CD8-positive, alpha-beta memory T cell (primary cell): ENCODE measurements around the gene PPP2R2B. TPM values are rescaled to one million over a fixed set of nuclear protein-coding genes. Genes with fewer than 3 reads are reported as not detected.
"Not testable (repeated sequence)": the region's sequence is repeated elsewhere in the genome, so short reads cannot be mapped to it uniquely, and the experiment has no call there.

Source experiments
- CTCF ChIA-PET: fragments of 350-600 bp; sonication (Branson Sonifier 250); formaldehyde crosslinking; loops from one replicate; lab custom pipeline; 2021; ENCODE audit warnings: antibody characterized with exemption; lab: Charles Lee
- POLR2A ChIA-PET: fragments of 350-600 bp; sonication (Branson Sonifier 250); formaldehyde crosslinking; loops from one replicate; lab custom pipeline; 2021; ENCODE audit warnings: antibody characterized with exemption; lab: Charles Lee
- DNase-seq, 5 donors: peaks; one replicate each; pipeline versions ENCODE4 v3.0.0 to v3.0.0-alpha.2; 2020 to 2022; ENCODE audit warnings: mixed read lengths in 1 of 5
- H3K27ac ChIP-seq: one replicate; pipeline ENCODE4 v1.7.0; 2013; ENCODE audit warnings: low read depth, mild to moderate bottlenecking, low read length, moderate library complexity
- H3K27me3 ChIP-seq: 2 replicates; pipeline ENCODE4 v1.7.0; 2013; ENCODE audit warnings: low read length, mild to moderate bottlenecking; ENCODE audit not compliant: insufficient read depth, poor library complexity, severe bottlenecking
- H3K36me3 ChIP-seq: 2 replicates; pipeline ENCODE4 v1.7.0; 2013; ENCODE audit warnings: mild to moderate bottlenecking, low read length, moderate library complexity; ENCODE audit not compliant: insufficient read depth
- H3K4me1 ChIP-seq: 2 replicates; pipeline ENCODE4 v1.7.0; 2013; ENCODE audit warnings: mild to moderate bottlenecking, low read length, moderate library complexity; ENCODE audit not compliant: insufficient read depth
- H3K4me3 ChIP-seq: 2 replicates; pipeline ENCODE4 v1.7.0; 2013; ENCODE audit warnings: mild to moderate bottlenecking, low read length
- H3K9me3 ChIP-seq: 2 replicates; pipeline ENCODE4 v1.7.0; 2013; ENCODE audit warnings: mild to moderate bottlenecking, low read length
- H3K27ac Mint-ChIP-seq, 8 donors: one replicate each; pipeline ENCODE4 v1.8.0; 2020 to 2021; ENCODE audit warnings: mixed read lengths in 8 of 8, mild to moderate bottlenecking in 6 of 8, inconsistent platforms in 3 of 8, moderate library complexity in 3 of 8
- H3K27me3 Mint-ChIP-seq, 2 donors: one replicate each; pipeline ENCODE4 v1.8.0; 2020 to 2021; ENCODE audit warnings: mixed read lengths in 2 of 2, mild to moderate bottlenecking in 1 of 2, moderate library complexity in 1 of 2
- H3K36me3 Mint-ChIP-seq, 3 donors: one replicate each; pipeline ENCODE4 v1.8.0; 2020 to 2021; ENCODE audit warnings: mixed read lengths in 3 of 3, inconsistent platforms in 1 of 3, mild to moderate bottlenecking in 1 of 3
- H3K4me1 Mint-ChIP-seq, 3 donors: one replicate each; pipeline ENCODE4 v1.8.0; 2020 to 2021; ENCODE audit warnings: mixed read lengths in 3 of 3, inconsistent platforms in 1 of 3, mild to moderate bottlenecking in 1 of 3
- H3K4me3 Mint-ChIP-seq, 7 donors: one replicate each; pipeline ENCODE4 v1.8.0; 2020 to 2021; ENCODE audit warnings: mixed read lengths in 7 of 7, mild to moderate bottlenecking in 6 of 7, moderate library complexity in 4 of 7, inconsistent platforms in 2 of 7
- H3K9me3 Mint-ChIP-seq, 5 donors: one replicate each; pipeline ENCODE4 v1.8.0; 2020 to 2022; ENCODE audit warnings: mixed read lengths in 5 of 5, mild to moderate bottlenecking in 3 of 5, moderate library complexity in 2 of 5, inconsistent platforms in 1 of 5
- polyA plus RNA-seq: library from polyadenylated mRNA; unstranded; fragments of 300-500 nt; fragmentation: Illumina TruSeq; gene quantifications from one replicate; pipeline ENCODE4 v1.2.3, GENCODE V29; 2021
- total RNA-seq, 2 experiments: library from RNA; stranded (reverse); gene quantifications; one replicate each; pipeline ENCODE4 v1.2.3, GENCODE V29; 2021

Gene PPP2R2B
- total and polyA plus RNA-seq, 3 experiments from 2014 or later, result 2.3 to 29.7 (median 4.2) TPM

DNA sequence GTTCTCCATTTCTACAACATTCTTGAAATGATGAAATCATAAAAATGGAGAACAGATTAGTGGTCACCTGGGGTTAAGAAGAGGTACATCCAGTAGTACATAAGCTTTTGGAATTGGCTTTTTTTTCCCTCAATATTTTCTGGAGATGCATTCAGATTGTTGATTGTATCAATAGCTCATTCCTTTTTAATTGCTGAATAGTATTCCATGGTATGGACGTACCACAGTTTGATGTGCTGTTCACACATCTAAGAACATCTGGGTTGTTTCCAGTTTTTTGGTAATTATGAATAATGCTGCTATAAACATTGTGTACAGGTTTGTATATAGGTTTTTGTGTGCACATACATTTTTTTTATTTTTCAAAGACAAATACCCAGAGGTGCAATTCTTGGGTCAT lies 130.0 kb downstream of the PPP2R2B start:
- CTCF ChIA-PET, result no interaction called here
- H3K4me1 Mint-ChIP-seq, result peaks cover 47 to 79% (median 60%) of the 10 kb centered on the region in 3 donors
- peak overlapping the region in 1 of 8 donors; percentile 7 for H3K27ac Mint-ChIP-seq

DNA sequence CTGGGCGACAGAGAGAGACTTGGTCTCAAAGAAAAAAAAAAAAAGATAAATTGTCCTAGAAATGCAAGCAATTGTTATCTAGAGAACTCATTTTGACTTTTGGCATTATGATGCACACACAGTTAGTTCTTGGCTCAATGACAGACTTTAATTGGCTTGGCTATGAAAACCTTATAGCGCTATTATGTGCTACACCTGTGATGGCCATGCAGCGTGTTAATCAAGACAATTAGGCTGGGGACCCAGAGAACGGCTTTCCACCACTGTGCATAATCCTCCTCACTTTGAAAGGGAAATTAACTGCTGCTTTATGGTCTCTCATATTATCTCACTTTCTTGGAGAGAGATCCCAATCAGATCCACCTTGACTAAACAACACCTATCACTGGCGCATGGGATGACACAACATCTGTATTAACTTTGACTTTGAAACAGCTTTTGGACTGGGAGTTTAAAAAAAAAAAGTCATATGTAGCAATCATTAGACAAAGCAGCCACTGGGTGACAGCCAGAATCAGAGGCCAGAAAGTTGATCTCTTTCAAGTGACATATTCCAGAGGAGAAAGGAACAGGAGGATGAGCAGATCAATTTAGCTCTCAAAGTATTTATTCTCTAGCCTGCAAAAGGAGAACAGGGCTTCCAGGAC lies 132.5 kb downstream of the PPP2R2B start:
- DNase-seq, result no peak
- no peaks in the 10 kb centered on the region for H3K9me3 ChIP-seq
- ChIA-PET CTCF (no interaction called here), POLR2A (no interaction called here)
- H3K36me3 Mint-ChIP-seq, result peaks cover 0 to 14% (median 3%) of the 10 kb centered on the region in 3 donors
- peaks cover 24 to 62% (median 35%) of the 10 kb centered on the region in 3 donors for H3K4me1 Mint-ChIP-seq
- H3K4me3 ChIP-seq, result no peak overlapping the region
- H3K27ac ChIP-seq, result no peak overlapping the region
- no peak overlapping the region for H3K4me3 Mint-ChIP-seq
- no peaks in the 10 kb centered on the region for H3K36me3 ChIP-seq
- H3K27ac Mint-ChIP-seq, result peak overlapping the region in 2 of 8 donors; percentile 34 to 72
- peaks cover 13% of the 10 kb centered on the region for H3K4me1 ChIP-seq
- peaks cover 0 to 5% (median 0%) of the 10 kb centered on the region in 5 donors for H3K9me3 Mint-ChIP-seq
- no peaks in the 10 kb centered on the region for H3K27me3 Mint-ChIP-seq
- H3K27me3 ChIP-seq, result no peaks in the 10 kb centered on the region

More for the DNA sequence above, 130.0 kb downstream of the PPP2R2B start:
- Mint-ChIP-seq H3K36me3 (peaks cover 3 to 19% (median 5%) of the 10 kb centered on the region in 3 donors), H3K9me3 (peaks cover 2 to 8% (median 4%) of the 10 kb centered on the region in 5 donors), H3K4me3 (no peak overlapping the region), H3K27me3 (no peaks in the 10 kb centered on the region)
- Histone ChIP-seq H3K36me3 (no peaks in the 10 kb centered on the region), H3K4me1 (peaks cover 37% of the 10 kb centered on the region), H3K27ac (no peak overlapping the region), H3K27me3 (no peaks in the 10 kb centered on the region), H3K4me3 (no peak overlapping the region), H3K9me3 (peaks cover 3% of the 10 kb centered on the region)
- DNase-seq, result no peak
- POLR2A ChIA-PET, result no interaction called here

DNA sequence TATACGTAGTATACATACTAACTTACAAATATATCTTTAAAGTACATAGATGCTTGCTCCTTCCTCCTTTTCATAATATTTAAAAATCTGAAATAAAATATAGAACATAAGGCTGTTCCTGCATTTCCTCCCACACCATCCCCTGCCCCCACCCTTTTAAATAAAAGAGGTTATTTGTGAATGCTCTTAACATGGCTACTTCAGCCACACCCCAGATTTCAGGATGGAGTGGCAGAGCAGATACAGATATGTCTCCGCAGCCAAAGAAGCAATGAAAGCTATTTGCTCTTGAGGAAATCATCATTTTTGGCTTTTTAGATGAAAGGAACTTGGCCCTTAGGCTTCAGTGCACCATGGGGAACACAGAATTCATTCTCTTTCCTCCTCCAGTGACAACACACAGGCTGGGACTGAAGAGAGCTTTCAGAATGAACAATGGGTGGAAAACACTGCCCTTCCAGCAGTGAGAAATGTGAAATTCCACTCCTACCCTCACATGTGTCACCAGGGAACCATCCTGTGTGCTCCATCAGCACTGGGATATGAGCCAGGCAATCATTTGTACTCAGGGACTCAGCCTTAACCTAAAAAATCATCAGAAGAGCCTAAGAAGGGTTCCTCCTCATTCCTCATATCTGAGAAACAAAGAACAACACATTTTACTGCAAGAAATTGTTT lies 134.3 kb downstream of the PPP2R2B start:
- ChIA-PET CTCF (no interaction called here), POLR2A (no interaction called here)
- Mint-ChIP-seq H3K4me1 (peaks cover 11 to 53% (median 25%) of the 10 kb centered on the region in 3 donors), H3K4me3 (no peak overlapping the region), H3K36me3 (peaks cover 0 to 13% (median 3%) of the 10 kb centered on the region in 3 donors), H3K9me3 (peaks cover 0 to 4% (median 0%) of the 10 kb centered on the region in 5 donors), H3K27ac (peak overlapping the region in 2 of 8 donors; percentile 9 to 47), H3K27me3 (no peaks in the 10 kb centered on the region)
- H3K4me1 ChIP-seq, result no peaks in the 10 kb centered on the region
- H3K27me3 ChIP-seq, result no peaks in the 10 kb centered on the region
- H3K36me3 ChIP-seq, result no peaks in the 10 kb centered on the region
- H3K27ac ChIP-seq, result no peak overlapping the region
- H3K9me3 ChIP-seq, result no peaks in the 10 kb centered on the region
- no peak overlapping the region for H3K4me3 ChIP-seq
- DNase-seq, result no peak

DNA sequence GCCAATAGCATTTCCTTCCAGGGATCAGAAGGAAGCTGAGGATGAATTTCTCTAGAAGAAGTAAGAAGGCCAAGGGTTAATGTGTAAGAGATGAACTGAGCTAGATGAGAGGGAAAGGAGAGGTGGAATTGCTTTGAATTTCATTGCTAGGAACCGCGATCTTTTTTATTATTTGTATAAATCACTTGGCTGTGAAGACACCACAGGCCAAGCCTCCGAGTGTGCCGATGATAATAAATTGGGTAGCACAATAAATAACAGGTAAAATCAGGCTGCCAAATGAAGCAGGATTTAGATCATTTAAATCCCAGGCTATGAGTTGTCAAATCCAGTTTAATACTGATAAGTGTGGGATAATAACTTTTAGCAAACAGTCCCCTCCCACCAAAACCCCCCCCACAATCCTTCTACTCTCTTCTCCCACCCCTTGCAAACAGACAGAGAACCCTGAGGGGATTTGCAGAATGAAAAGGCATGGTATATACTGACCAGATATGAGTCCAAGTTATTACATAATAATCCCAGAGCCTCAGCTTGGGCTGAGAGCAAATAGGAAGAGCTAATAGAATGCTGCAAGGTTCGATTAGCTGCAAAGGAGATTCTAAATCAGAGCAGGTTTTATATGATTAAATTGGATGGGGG lies 143.5 kb downstream of the PPP2R2B start:
- Histone ChIP-seq H3K27me3 (no peaks in the 10 kb centered on the region), H3K9me3 (no peaks in the 10 kb centered on the region), H3K27ac (no peak overlapping the region), H3K4me1 (no peaks in the 10 kb centered on the region), H3K36me3 (no peaks in the 10 kb centered on the region), H3K4me3 (no peak overlapping the region)
- ChIA-PET CTCF (interaction anchor here (1.4 kb wide), 1 partner anchor 52 kb away, joined by 4 read pairs; no protein-coding TSS in a partner anchor), POLR2A (no interaction called here)
- Mint-ChIP-seq H3K4me3 (no peak overlapping the region), H3K9me3 (peaks cover 0 to 6% (median 0%) of the 10 kb centered on the region in 5 donors), H3K27me3 (no peaks in the 10 kb centered on the region), H3K4me1 (peaks cover 5 to 15% (median 6%) of the 10 kb centered on the region in 3 donors), H3K27ac (no peak overlapping the region), H3K36me3 (peaks cover 2 to 20% (median 5%) of the 10 kb centered on the region in 3 donors)
- no peak for DNase-seq

DNA sequence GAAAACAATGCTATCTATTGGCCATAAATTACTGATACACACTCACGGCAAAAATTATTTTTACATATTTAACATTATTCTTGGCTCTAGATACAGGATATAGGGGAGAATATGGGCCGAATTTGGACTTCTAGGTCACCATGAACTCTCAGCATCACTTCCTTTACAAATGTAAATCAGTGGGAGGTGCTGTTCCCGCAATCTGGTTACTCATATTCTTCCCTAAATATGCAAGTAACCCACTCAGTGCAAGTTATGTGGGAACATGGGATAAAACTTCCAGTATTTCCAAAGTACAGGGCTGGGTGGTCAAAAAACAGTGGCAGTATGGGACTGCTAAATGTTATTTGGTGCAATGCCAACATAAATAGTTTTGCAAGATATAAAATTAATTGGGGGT lies 145.6 kb downstream of the PPP2R2B start:
- H3K4me1 Mint-ChIP-seq, result peaks cover 5 to 13% (median 6%) of the 10 kb centered on the region in 3 donors
- POLR2A ChIA-PET, result no interaction called here
- H3K27ac ChIP-seq, result no peak overlapping the region
- CTCF ChIA-PET, result no interaction called here
- no peak overlapping the region for H3K27ac Mint-ChIP-seq
- H3K4me3 Mint-ChIP-seq, result no peak overlapping the region
- DNase-seq, result no peak
- no peaks in the 10 kb centered on the region for H3K27me3 Mint-ChIP-seq
- peaks cover 10 to 37% (median 12%) of the 10 kb centered on the region in 3 donors for H3K36me3 Mint-ChIP-seq
- H3K4me3 ChIP-seq, result no peak overlapping the region
- H3K36me3 ChIP-seq, result no peaks in the 10 kb centered on the region
- H3K27me3 ChIP-seq, result no peaks in the 10 kb centered on the region
- no peaks in the 10 kb centered on the region for H3K4me1 ChIP-seq
- H3K9me3 Mint-ChIP-seq, result peaks cover 6 to 14% (median 11%) of the 10 kb centered on the region in 5 donors
- peaks cover 6% of the 10 kb centered on the region for H3K9me3 ChIP-seq

DNA sequence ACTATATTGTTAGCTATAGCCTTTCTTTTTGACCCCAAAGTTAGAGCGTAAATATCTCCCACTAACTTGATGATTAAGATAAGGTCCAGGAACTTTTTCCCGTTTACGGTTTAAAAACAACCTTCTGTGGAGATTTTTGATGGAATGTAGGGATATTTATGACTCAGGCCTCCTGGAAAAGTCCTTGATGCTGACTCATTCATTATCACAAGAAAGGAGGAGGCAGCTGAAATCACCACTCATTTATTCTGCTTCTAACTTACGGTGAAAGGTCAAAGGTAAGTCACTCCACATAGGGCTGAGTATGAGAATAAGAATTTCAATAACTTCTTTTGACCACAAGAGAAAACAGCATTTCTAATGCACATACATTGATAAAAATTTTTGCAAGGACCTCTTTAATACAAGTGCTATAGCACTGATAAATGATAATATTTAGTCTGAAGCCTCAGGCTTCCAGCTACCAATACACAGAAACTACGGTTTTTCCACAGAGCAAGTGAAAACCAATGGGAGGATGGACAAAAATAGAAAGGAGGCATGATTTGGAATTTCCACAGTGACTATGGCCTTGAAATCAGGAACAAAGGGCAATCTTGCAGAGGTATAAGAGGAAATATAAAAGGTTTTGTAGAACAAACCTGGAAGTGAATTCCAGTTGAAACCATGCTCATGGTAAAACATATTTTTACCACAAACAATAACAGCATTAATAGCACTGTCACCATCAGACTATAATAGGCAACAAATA lies 146.5 kb downstream of the PPP2R2B start:
- no peak overlapping the region for H3K4me3 Mint-ChIP-seq
- H3K36me3 Mint-ChIP-seq, result peaks cover 10 to 40% (median 12%) of the 10 kb centered on the region in 3 donors
- CTCF ChIA-PET, result no interaction called here

DNA sequence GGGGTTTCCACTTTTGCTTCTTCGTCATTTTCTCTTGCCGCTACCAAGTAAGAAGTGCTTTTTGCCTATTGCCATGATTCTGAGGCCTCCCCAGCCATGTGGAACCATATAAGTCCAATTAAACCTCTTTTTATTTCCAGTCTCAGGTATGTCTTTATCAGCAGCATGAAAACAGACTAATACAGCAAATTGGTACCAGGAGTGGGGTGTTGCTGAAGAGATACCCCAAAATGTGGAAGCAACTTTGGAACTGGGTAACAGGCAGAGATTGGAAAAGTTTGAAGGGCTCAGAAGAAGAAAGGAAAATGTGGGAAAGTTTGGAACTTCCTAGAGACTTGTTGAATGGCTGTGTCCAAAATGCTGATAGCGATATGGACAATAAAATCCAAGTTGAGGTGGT lies 149.8 kb downstream of the PPP2R2B start:
- H3K27ac Mint-ChIP-seq, H3K27ac ChIP-seq, CTCF ChIA-PET, H3K4me1 ChIP-seq, H3K36me3 ChIP-seq, DNase-seq, H3K4me3 Mint-ChIP-seq, H3K9me3 ChIP-seq, POLR2A ChIA-PET, H3K27me3 ChIP-seq, H3K4me3 ChIP-seq, H3K27me3 Mint-ChIP-seq: not testable (repeated sequence)
- peaks cover 2 to 14% (median 6%) of the 10 kb centered on the region in 3 donors for H3K4me1 Mint-ChIP-seq
- H3K36me3 Mint-ChIP-seq, result peaks cover 7 to 29% (median 12%) of the 10 kb centered on the region in 3 donors
- peaks cover 6 to 17% (median 11%) of the 10 kb centered on the region in 5 donors for H3K9me3 Mint-ChIP-seq

More for the DNA sequence above, 146.5 kb downstream of the PPP2R2B start:
- H3K4me3 ChIP-seq, result no peak overlapping the region
- no peaks in the 10 kb centered on the region for H3K36me3 ChIP-seq
- H3K4me1 ChIP-seq, result no peaks in the 10 kb centered on the region
- no peak for DNase-seq
- Mint-ChIP-seq H3K4me1 (peaks cover 5 to 16% (median 6%) of the 10 kb centered on the region in 3 donors), H3K9me3 (peaks cover 6 to 17% (median 11%) of the 10 kb centered on the region in 5 donors), H3K27me3 (no peaks in the 10 kb centered on the region), H3K27ac (no peak overlapping the region)
- no peak overlapping the region for H3K27ac ChIP-seq
- H3K9me3 ChIP-seq, result peaks cover 6% of the 10 kb centered on the region
- POLR2A ChIA-PET, result no interaction called here
- H3K27me3 ChIP-seq, result no peaks in the 10 kb centered on the region
